GM18511 (cell line): Measurements from ENCODE around the gene GPR15.
A peak's percentile ranks its signal among the peaks of the same experiment; 100 is the strongest.

Experiments used
- ATAC-seq: cut with Tn5 transposase; IDR thresholded peaks from one replicate; pipeline ENCODE4 v1.9.1; 2021; ENCODE audit warnings: mild to moderate bottlenecking, moderate library complexity; ENCODE audit not compliant: unreplicated experiment

Gene GPR15

GRCh38 chr3:98531622-98532274 lies at the start of gene GPR15:
Gene GPR15, plus strand, starts transcription at chr3:98531978. Its CDS starts 56 bp downstream, at chr3:98532034.
- ATAC-seq, result peak; percentile 26

- no peak for ATAC-seq
Observed at GRCh38 chr3:98482717-98483482, 48.9 kb upstream of the GPR15 start.

- no peak for ATAC-seq
Observed at GRCh38 chr3:98483626-98484025, 48.2 kb upstream of the GPR15 start.

DNA sequence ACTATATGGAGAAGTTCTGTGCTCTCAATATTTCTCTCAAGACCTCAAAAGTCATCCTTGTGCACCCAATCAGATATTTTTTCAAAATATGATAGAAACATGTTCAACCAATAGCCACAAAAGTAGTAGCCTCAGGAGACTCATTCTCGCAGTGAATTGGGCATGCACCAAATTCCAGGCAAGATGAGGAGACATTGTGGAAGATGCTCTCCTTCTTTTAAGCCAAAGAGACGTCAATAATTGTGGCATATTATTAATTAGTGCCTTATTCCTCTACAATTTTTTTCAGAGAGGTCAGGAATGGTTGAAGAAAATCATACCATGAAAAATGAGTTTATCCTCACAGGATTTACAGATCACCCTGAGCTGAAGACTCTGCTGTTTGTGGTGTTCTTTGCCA lies 34.4 kb upstream of the GPR15 start, which contains the start of gene OR5K2:
OR5K2 (plus strand) TSS at position 301 of the 400 bp plus-strand sequence; CDS start at position 301, 0 bp downstream.
- ATAC-seq, result no peak

- no peak for ATAC-seq
Observed at GRCh38 chr3:98500019-98500418, 31.8 kb upstream of the GPR15 start.

- ATAC-seq, result no peak
Observed at GRCh38 chr3:98501270-98501669, 30.5 kb upstream of the GPR15 start.

GRCh38 chr3:98501863-98502576 lies 29.8 kb upstream of the GPR15 start:
- ATAC-seq, result no peak

DNA sequence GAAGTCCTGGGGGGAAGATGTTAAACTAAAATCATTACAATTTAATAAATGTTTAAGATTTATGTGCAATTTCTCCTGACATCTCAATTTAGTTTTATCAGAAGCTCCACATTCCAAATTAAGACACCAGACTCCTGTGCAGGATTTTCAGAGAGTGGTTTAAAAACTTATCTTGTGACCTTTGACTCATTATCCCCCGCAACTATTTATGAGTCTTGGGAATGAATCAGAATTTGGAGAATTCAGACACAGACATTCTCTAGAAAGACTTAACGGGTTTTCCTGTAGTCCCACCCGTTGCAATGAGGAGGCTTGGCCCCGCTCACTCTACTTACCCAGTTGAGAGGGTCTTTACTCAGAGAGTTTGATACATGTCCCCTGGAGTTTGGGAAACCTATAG lies 27.2 kb upstream of the GPR15 start:
- no peak for ATAC-seq

DNA sequence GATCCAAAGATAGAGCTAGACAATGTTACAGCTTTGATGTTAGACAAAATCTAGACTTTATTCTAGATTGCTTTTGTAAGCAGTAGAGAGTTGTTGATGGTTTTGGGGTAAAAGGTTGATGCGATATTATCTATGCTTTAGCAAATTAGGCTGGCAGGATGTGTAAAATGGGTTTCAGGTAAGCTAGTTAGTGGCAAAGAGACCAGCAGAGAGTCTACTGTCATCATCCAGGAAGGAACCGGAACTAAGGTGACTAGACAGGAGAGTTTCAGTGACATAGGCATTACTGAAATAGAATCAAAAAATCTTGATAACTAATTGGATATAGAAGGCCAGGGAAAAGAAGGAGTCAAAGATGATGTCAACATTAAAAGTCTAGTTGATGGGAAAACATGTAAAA lies 23.2 kb upstream of the GPR15 start:
- ATAC-seq, result no peak

GRCh38 chr3:98512576-98512975 lies 19.2 kb upstream of the GPR15 start:
- no peak for ATAC-seq

DNA sequence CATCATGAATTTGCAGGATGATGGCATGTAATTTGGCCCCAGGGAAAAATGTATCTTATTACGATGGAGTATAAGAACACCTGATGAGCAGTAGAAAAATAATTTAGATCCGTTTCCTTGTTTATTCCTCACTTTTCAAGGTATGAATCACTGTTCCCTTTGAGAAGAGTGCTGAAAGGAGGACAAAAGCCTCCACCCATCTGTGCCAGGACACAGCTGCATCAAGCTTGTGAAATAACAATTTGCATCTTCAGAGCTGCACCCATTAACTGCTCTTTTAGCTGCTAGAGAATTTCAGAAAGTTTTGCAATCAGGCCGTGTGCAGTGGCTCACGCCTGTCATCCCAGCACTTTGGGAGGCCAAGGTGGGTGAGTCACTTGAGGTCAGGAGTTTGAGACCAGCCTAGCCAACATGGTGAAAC lies 18.7 kb upstream of the GPR15 start:
- ATAC-seq, result no peak

- no peak for ATAC-seq
Observed at GRCh38 chr3:98513736-98514135, 18.0 kb upstream of the GPR15 start.

DNA sequence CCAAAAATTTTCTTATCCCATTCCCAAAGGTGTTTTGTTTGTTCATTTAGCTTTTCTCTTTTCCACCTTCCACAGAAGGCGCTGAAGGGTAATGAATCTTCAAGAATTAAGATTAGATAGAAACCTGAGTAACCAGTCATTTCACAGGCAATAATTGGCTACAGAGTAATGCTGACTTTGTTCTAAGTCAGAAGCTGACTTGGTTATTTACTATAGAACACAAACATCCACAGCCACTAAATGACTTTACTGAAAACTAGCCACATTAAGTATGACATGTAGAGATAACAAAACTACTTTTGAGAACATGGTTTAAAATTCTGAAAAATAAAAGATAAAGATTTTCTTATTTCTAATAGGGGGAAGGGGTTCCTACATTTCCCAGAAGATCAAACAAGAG lies 16.8 kb upstream of the GPR15 start:
- no peak for ATAC-seq

DNA sequence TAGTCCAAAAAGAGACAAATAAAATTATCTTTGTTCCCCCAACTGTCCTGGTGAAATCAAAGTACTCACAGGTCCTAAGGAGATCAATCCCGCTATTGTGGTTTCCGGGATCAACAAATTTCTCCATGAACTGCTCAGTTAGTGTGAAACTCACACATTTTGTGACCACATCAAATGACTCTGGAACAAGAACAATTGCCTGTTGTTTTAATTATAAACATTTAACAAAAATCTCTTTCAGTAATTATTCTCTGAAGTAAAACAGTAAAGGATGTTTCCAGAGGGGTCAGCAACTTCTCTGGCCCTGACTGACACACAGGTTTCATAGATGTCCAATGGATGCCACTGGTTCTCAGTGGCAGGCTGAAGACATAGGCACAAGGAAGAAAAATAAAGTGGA lies 13.0 kb upstream of the GPR15 start:
- no peak for ATAC-seq

DNA sequence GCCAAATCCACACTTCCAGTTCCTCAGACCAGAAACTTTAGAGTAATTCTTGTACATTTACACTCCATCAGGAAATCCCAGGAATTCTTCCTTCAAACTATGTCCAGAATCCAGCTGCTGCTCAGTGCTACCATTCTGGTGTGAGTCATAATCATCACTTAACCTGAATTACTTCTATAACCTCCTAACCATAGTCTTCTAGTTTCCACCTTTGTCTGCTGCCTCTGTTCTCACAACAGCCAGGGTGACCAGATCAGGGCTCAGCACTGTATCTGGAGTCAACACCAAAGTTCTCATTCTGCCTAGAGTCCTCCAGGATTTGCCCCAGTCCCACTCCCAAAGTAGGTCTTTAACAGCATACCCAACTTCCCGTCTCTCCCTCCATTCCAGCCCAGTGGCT lies 12.4 kb upstream of the GPR15 start:
- no peak for ATAC-seq

- ATAC-seq, result peak; percentile 56
Observed at GRCh38 chr3:98521897-98522543, 9.8 kb upstream of the GPR15 start.

DNA sequence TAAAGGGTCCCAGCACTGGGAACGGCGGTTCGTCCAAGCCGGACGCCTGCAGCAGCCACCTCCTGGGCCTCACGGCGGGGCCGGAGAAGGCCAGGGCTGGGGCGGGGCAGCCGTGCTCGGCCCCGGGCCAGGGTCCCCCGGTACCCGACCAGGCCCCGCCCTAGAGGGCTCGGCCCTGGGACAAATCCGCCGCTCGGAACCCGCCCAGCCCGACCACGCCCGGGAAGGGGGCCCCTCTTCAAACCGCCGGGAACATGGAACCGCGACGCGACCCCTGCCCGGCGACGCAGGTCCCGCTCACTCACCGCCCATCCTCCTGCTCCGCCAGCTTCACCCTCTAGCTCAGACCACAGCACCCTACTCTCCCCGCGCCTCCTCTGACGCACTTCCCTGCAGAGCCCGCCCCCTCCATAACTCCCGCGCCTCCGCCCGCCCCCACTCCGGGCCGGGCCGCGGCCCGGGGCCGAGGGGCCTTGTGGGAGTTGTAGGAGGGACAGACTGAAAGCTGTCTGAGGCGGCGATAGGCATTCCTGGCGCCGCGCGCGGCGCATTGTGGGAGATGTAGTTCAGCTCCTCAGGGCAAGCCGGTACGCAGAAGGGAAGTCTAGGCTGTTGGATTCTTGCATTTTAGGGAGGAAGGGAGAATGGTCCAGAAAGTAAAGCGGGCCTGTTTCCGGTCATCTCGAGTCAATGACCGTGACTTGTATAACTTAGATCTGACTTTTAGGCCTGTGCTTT lies 9.1 kb upstream of the GPR15 start, which contains the start of gene CLDND1:
CLDND1 (minus strand) TSS at position 359 of the 738 bp plus-strand sequence. CDS start 1,478 bp downstream, outside the sequence.
- ATAC-seq, result peak; percentile 85

GRCh38 chr3:98525494-98525893 lies 6.3 kb upstream of the GPR15 start:
- ATAC-seq, result no peak

DNA sequence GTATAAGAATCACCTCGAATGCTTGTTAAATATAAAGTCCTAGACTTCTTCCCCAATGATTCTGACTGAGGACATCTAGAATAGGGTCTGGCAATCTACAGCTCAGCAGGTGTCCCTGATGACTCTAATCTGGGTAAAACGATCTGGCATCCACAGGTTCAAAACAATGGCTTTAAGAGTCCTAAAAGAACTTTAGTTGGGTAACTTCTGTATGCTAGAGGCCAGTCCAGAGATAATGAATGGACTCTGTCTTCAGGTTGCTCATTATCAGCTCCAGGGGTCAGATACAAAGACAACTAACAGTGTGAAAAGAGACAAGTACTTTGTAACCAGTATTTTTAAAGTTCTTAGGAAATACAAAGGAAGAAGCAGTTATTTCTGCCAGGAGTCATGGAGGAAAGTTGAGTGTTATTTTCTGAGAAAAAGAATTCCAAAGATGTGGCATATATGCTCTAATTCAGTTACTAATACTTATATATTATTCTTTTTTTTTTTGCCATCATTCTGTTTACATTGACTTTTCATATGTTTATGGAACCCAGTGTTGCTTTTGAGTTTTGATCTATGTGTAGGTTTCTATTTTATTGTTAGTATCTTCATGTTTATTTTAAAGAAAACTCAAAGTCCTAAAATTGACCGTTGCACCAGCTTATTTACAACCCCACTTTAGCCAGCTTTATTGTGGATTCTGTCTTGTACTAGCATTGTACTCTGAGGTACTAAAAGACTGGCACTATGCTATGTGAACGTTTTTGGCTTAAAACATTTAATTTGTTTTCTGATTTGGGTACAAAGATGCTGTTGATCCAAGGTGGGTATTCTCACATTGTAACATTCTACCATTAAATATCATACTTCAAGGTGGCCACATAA lies 3.1 kb upstream of the GPR15 start:
- ATAC-seq, result no peak
